A673 (cell line): ENCODE measurements around the gene RSPH1. TPM values are rescaled to one million over a fixed set of nuclear protein-coding genes. Genes with fewer than 3 reads are reported as not detected.

Experiments
- BruUV-seq: library from RNA; stranded (reverse); fragments of 400-500 nt; replicated peaks from 2 replicates; lab custom pipeline; 2021; lab: Mats Ljungman, UMichigan
- CTCF ChIA-PET: fragments of 300-600 bp; sonication (Branson Sonifier 250); formaldehyde crosslinking; loops from one replicate; lab custom pipeline; 2022; ENCODE audit warnings: antibody characterized with exemption; lab: Charles Lee
- POLR2A ChIA-PET: fragments of 300-600 bp; sonication (Branson Sonifier 250); formaldehyde crosslinking; loops from one replicate; lab custom pipeline; 2022; ENCODE audit warnings: antibody characterized with exemption; ENCODE audit not compliant: low non-redundant PET; lab: Charles Lee
- DNase-seq: peaks from one replicate; pipeline ENCODE4 v3.0.0-alpha.2; 2015; ENCODE audit warnings: low spot score
- H3K27ac ChIP-seq: fragments of 200-600 bp; sonication (generic); 2 replicates; pipeline ENCODE4 v1.5.1; 2016; ENCODE audit warnings: mixed run types, low read depth, mild to moderate bottlenecking, mixed read lengths, antibody characterized with exemption, low read length; ENCODE audit not compliant: poor library complexity, severe bottlenecking
- H3K27me3 ChIP-seq: fragments of 200-600 bp; sonication (generic); replicated peaks from 2 replicates; pipeline ENCODE4 v1.6.1; 2017; ENCODE audit warnings: mixed run types, low read depth, mild to moderate bottlenecking, mixed read lengths, antibody characterized with exemption, low read length; ENCODE audit not compliant: insufficient read depth, poor library complexity
- H3K36me3 ChIP-seq: fragments of 200-600 bp; sonication (generic); 2 replicates; pipeline ENCODE4 v1.6.1; 2016; ENCODE audit warnings: mixed run types, mild to moderate bottlenecking, mixed read lengths, antibody characterized with exemption, low read length; ENCODE audit not compliant: insufficient read depth, poor library complexity, severe bottlenecking
- H3K4me1 ChIP-seq: fragments of 200-600 bp; sonication (generic); 2 replicates; pipeline ENCODE4 v1.6.1; 2017; ENCODE audit warnings: mixed run types, mild to moderate bottlenecking, mixed read lengths, antibody characterized with exemption, low read length; ENCODE audit not compliant: insufficient read depth, poor library complexity, severe bottlenecking
- H3K4me3 ChIP-seq: fragments of 200-600 bp; sonication (generic); 2 replicates; pipeline ENCODE4 v1.5.1; 2016; ENCODE audit warnings: low read depth, mixed run types, mild to moderate bottlenecking, mixed read lengths, low read length; ENCODE audit not compliant: poor library complexity, severe bottlenecking
- H3K9me3 ChIP-seq: fragments of 200-600 bp; sonication (generic); 2 replicates; pipeline ENCODE4 v1.6.1; 2016; ENCODE audit warnings: mixed run types, low read depth, mild to moderate bottlenecking, mixed read lengths, antibody characterized with exemption, low read length; ENCODE audit not compliant: poor library complexity, severe bottlenecking
- EZH2 ChIP-seq: fragments of 200-600 bp; sonication (generic); IDR thresholded peaks from 2 replicates; pipeline ENCODE4 v1.6.1; 2017; ENCODE audit warnings: borderline replicate concordance, low read depth, mild to moderate bottlenecking, mixed read lengths, antibody characterized with exemption, low read length; ENCODE audit not compliant: poor library complexity, severe bottlenecking
- intact Hi-C: fragments of 100-400 bp; cut with micrococcal nuclease; formaldehyde crosslinking; loops from one replicate; pipeline ENCODE4 v1.10.0; 2022; ENCODE audit not compliant: unreplicated experiment
- total RNA-seq: library from RNA; stranded (reverse); gene quantifications from 2 replicates; pipeline ENCODE4 v1.2.3, GENCODE V29; 2021
- TF ChIP-seq, protein P1 (sequence below): fragments of 300-800, 200-600 bp; sonication (generic); conservative IDR thresholded peaks from 2 replicates; pipeline ENCODE4 v1.5.1; 2017; ENCODE audit warnings: low read depth, mild to moderate bottlenecking, antibody characterized with exemption, low read length, moderate library complexity, mixed read lengths

RSPH1 gene
- total RNA-seq, 1 experiment from 2014 or later, result 0.45 TPM

DNA sequence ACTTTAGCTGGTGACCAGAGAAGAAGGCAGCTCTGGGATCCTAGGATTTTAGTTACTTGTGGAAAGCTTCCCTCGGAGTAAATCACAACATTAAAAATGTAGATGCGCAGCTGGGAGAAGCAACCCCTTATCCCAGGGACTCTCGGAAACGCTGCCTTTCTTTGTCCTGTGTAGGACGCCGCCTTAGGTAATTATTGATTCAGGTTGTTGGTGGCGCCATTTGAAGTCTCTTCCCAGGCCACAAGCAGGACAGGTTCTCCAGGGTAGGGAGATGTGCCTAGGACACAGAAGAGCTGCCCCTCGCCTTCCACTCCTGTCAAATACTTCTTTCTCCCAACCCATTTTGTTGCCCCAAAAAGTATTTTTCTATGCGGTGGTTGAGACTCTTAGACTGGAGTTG lies 27.9 kb upstream of the RSPH1 start:
- ChIA-PET CTCF (no interaction called here), POLR2A (no interaction called here)
- Histone ChIP-seq H3K27ac (no peak overlapping the region), H3K4me3 (no peak overlapping the region), H3K27me3 (no peaks in the 10 kb centered on the region), H3K4me1 (peaks cover 6% of the 10 kb centered on the region), H3K36me3 (no peaks in the 10 kb centered on the region), H3K9me3 (no peaks in the 10 kb centered on the region)
- no peak for DNase-seq
- TF ChIP-seq, protein P1, sequence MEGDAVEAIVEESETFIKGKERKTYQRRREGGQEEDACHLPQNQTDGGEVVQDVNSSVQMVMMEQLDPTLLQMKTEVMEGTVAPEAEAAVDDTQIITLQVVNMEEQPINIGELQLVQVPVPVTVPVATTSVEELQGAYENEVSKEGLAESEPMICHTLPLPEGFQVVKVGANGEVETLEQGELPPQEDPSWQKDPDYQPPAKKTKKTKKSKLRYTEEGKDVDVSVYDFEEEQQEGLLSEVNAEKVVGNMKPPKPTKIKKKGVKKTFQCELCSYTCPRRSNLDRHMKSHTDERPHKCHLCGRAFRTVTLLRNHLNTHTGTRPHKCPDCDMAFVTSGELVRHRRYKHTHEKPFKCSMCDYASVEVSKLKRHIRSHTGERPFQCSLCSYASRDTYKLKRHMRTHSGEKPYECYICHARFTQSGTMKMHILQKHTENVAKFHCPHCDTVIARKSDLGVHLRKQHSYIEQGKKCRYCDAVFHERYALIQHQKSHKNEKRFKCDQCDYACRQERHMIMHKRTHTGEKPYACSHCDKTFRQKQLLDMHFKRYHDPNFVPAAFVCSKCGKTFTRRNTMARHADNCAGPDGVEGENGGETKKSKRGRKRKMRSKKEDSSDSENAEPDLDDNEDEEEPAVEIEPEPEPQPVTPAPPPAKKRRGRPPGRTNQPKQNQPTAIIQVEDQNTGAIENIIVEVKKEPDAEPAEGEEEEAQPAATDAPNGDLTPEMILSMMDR, result no peak
- intact Hi-C loops, result no loop called here
- no TSS peak for BruUV-seq

- TF ChIP-seq, protein P1, result no peak
- Histone ChIP-seq H3K9me3 (no peaks in the 10 kb centered on the region), H3K4me1 (peaks cover 6% of the 10 kb centered on the region), H3K4me3 (no peak overlapping the region), H3K36me3 (no peaks in the 10 kb centered on the region), H3K27me3 (no peaks in the 10 kb centered on the region), H3K27ac (no peak overlapping the region)
- no peak for DNase-seq
- no TSS peak for BruUV-seq
- POLR2A ChIA-PET, result no interaction called here
- intact Hi-C loops, result no loop called here
- CTCF ChIA-PET, result interaction anchor here (0.5 kb wide), 1 partner anchor 214 kb away, joined by 6 read pairs; no protein-coding TSS in a partner anchor
Observed at GRCh38 chr21:42523211-42523610, 27.2 kb upstream of the RSPH1 start.

- peaks cover 6% of the 10 kb centered on the region for H3K4me1 ChIP-seq
- ChIA-PET POLR2A (no interaction called here), CTCF (interaction anchor here (0.5 kb wide), 1 partner anchor 213 kb away, joined by 6 read pairs; no protein-coding TSS in a partner anchor)
- no TSS peak for BruUV-seq
- intact Hi-C loops, result no loop called here
- no peaks in the 10 kb centered on the region for H3K36me3 ChIP-seq
- H3K9me3 ChIP-seq, result no peaks in the 10 kb centered on the region
- no peaks in the 10 kb centered on the region for H3K27me3 ChIP-seq
- no peak overlapping the region for H3K4me3 ChIP-seq
- H3K27ac ChIP-seq, result no peak overlapping the region
- no peak for TF ChIP-seq EZH2
- TF ChIP-seq, protein P1, result no peak
- DNase-seq, result no peak
Observed at GRCh38 chr21:42522771-42523170, 26.7 kb upstream of the RSPH1 start.
